ENCODE measurements around the gene TPM2.

- no peak for TF ChIP-seq TBL1XR1 (IDR thresholded peaks at IDR 0.05; ENCODE audit: low read length in 2 of 2)
- TF ChIP-seq, protein P1, sequence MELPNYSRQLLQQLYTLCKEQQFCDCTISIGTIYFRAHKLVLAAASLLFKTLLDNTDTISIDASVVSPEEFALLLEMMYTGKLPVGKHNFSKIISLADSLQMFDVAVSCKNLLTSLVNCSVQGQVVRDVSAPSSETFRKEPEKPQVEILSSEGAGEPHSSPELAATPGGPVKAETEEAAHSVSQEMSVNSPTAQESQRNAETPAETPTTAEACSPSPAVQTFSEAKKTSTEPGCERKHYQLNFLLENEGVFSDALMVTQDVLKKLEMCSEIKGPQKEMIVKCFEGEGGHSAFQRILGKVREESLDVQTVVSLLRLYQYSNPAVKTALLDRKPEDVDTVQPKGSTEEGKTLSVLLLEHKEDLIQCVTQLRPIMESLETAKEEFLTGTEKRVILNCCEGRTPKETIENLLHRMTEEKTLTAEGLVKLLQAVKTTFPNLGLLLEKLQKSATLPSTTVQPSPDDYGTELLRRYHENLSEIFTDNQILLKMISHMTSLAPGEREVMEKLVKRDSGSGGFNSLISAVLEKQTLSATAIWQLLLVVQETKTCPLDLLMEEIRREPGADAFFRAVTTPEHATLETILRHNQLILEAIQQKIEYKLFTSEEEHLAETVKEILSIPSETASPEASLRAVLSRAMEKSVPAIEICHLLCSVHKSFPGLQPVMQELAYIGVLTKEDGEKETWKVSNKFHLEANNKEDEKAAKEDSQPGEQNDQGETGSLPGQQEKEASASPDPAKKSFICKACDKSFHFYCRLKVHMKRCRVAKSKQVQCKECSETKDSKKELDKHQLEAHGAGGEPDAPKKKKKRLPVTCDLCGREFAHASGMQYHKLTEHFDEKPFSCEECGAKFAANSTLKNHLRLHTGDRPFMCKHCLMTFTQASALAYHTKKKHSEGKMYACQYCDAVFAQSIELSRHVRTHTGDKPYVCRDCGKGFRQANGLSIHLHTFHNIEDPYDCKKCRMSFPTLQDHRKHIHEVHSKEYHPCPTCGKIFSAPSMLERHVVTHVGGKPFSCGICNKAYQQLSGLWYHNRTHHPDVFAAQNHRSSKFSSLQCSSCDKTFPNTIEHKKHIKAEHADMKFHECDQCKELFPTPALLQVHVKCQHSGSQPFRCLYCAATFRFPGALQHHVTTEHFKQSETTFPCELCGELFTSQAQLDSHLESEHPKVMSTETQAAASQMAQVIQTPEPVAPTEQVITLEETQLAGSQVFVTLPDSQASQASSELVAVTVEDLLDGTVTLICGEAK (IDR thresholded peaks at IDR 0.05): no peak
- TF ChIP-seq, protein P1 (CRISPR knock-in tag; IDR thresholded peaks at IDR 0.05): no peak
- TF ChIP-seq NR2C1 (IDR thresholded peaks at IDR 0.05): no peak
- TF ChIP-seq NR2C1 (tag; IDR thresholded peaks at IDR 0.05): no peak
- TF ChIP-seq AFF4 (CRISPR knock-in tag; IDR thresholded peaks at IDR 0.05): no peak
- TF ChIP-seq, protein P2, sequence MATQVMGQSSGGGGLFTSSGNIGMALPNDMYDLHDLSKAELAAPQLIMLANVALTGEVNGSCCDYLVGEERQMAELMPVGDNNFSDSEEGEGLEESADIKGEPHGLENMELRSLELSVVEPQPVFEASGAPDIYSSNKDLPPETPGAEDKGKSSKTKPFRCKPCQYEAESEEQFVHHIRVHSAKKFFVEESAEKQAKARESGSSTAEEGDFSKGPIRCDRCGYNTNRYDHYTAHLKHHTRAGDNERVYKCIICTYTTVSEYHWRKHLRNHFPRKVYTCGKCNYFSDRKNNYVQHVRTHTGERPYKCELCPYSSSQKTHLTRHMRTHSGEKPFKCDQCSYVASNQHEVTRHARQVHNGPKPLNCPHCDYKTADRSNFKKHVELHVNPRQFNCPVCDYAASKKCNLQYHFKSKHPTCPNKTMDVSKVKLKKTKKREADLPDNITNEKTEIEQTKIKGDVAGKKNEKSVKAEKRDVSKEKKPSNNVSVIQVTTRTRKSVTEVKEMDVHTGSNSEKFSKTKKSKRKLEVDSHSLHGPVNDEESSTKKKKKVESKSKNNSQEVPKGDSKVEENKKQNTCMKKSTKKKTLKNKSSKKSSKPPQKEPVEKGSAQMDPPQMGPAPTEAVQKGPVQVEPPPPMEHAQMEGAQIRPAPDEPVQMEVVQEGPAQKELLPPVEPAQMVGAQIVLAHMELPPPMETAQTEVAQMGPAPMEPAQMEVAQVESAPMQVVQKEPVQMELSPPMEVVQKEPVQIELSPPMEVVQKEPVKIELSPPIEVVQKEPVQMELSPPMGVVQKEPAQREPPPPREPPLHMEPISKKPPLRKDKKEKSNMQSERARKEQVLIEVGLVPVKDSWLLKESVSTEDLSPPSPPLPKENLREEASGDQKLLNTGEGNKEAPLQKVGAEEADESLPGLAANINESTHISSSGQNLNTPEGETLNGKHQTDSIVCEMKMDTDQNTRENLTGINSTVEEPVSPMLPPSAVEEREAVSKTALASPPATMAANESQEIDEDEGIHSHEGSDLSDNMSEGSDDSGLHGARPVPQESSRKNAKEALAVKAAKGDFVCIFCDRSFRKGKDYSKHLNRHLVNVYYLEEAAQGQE (IDR thresholded peaks at IDR 0.05; ENCODE audit: borderline replicate concordance): no peak
- TF ChIP-seq, protein P2 (CRISPR knock-in tag; IDR thresholded peaks at IDR 0.05; ENCODE audit: low read depth): no peak
- no peak for TF ChIP-seq NR2C2 (CRISPR knock-in tag; IDR thresholded peaks at IDR 0.05)
- no peak for TF ChIP-seq NR2C2 (tag; IDR thresholded peaks at IDR 0.05)
- no peak for TF ChIP-seq KAT7 (CRISPR knock-in tag; IDR thresholded peaks at IDR 0.05; ENCODE audit: borderline replicate concordance)
- TF ChIP-seq ZNF274 (IDR thresholded peaks at IDR 0.05; ENCODE audit: borderline replicate concordance, low read depth, low read length): no peak
- TF ChIP-seq NCOA1 (IDR thresholded peaks at IDR 0.05; ENCODE audit: low read depth): no peak
- no peak for TF ChIP-seq BMI1 (IDR thresholded peaks at IDR 0.05; ENCODE audit: low read length)
Observed at GRCh38 chr9:35651956-35652828, 37.5 kb downstream of the TPM2 start.
